ENCODE data around the gene CLTC. TPM values are rescaled to one million over a fixed set of nuclear protein-coding genes. Genes with fewer than 3 reads are reported as not detected.
"Not testable (repeated sequence)": the region's sequence is repeated elsewhere in the genome, so short reads cannot be mapped to it uniquely, and the experiment has no call there.

CLTC gene
- total and polyA plus RNA-seq, 2 of the 8 experiments (the other 6 are each of a cell fraction or from before 2014, with no cell fraction given): 175 to 283 TPM

DNA sequence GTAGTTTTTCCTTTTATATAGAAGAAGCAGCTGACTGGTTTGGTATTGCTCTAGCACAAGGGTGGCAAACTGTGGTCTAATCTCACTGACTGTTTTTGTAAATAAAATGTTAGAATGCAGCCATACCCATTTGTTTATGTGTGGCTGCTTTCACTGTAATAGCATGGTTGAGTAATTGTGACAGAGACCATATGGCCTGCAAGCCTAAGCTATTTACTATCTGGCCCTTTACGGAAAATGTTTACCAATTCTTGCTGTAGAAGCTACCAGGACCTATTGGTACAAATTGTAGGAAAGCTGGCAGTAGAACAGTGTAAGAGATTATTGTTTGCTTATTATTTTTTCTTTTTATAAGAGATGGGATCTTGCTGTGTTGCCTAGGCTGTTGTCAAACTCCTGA lies 35.5 kb upstream of the CLTC start:
- H2AFZ ChIP-seq (ENCODE audit: low read length); H3K27ac ChIP-seq (ENCODE audit: low read depth, low read length); H4K8ac ChIP-seq (ENCODE audit: extremely low read depth, insufficient read depth, low read length); FAIRE-seq; H2BK5ac ChIP-seq (ENCODE audit: low read depth, low read length); H3K14ac ChIP-seq (ENCODE audit: insufficient read length); H3K23ac ChIP-seq (ENCODE audit: insufficient read length); H3K4me2 ChIP-seq (ENCODE audit: insufficient read depth in 1 of 2, low read depth in 2 of 2, low read length in 2 of 2); H4K20me1 ChIP-seq (replicated peaks in 1 of 2; ENCODE audit: control insufficient read depth in 1 of 2, insufficient read depth in 2 of 2, low read length in 2 of 2); H4K91ac ChIP-seq (replicated peaks; ENCODE audit: insufficient read length, low read length); DNase-seq (ENCODE audit: low read depth in 1 of 2, low spot score in 2 of 2); H3K4me3 ChIP-seq (ENCODE audit: extremely low read depth in 1 of 4, insufficient read depth in 2 of 4, low read depth in 3 of 4, low read length in 4 of 4); CTCF ChIA-PET (ENCODE audit: partially characterized antibody); H4K5ac ChIP-seq (ENCODE audit: insufficient read length, low read depth, low read length); POLR2A ChIA-PET (ENCODE audit: partially characterized antibody); H2BK120ac ChIP-seq (replicated peaks; ENCODE audit: low read depth, low read length); H2BK15ac ChIP-seq (ENCODE audit: low read length); H3K36me3 ChIP-seq (ENCODE audit: control insufficient read depth in 2 of 4, insufficient read depth in 4 of 4, low read length in 3 of 4); H3K56ac ChIP-seq (replicated peaks; ENCODE audit: insufficient read length, low read depth, low read length); H3K23me2 ChIP-seq (ENCODE audit: low read depth, low read length); H3K27me3 ChIP-seq (replicated peaks in 1 of 4; ENCODE audit: control insufficient read depth in 3 of 4, extremely low read depth in 1 of 4, insufficient read depth in 3 of 4, low read length in 3 of 4); H2BK20ac ChIP-seq (ENCODE audit: low read length); H3K79me2 ChIP-seq (ENCODE audit: control insufficient read depth in 1 of 2, insufficient read depth in 2 of 2, low read length in 2 of 2); H3K79me1 ChIP-seq (ENCODE audit: low read depth, low read length); H3K4ac ChIP-seq (replicated peaks; ENCODE audit: insufficient read length, low read depth, low read length); H3K9me3 ChIP-seq (ENCODE audit: insufficient read depth in 2 of 2, low read depth in 1 of 2, low read length in 1 of 2); H3K18ac ChIP-seq (ENCODE audit: extremely low read depth, low read length); H2BK12ac ChIP-seq (ENCODE audit: low read depth, low read length); H3K4me1 ChIP-seq (replicated peaks in 1 of 4; ENCODE audit: control insufficient read depth in 3 of 4, insufficient read depth in 4 of 4, low read length in 3 of 4); H2AK5ac ChIP-seq (ENCODE audit: low read depth, low read length); H3K9ac ChIP-seq (replicated peaks in 1 of 4; ENCODE audit: extremely low read depth in 1 of 4, low read depth in 3 of 4, low read length in 3 of 4): not testable (repeated sequence)
- WGBS, 2 experiments (ENCODE audit: extremely low coverage in 1 of 2, insufficient coverage in 1 of 2, insufficient read length in 1 of 2, insufficient replicate concordance in 2 of 2, low coverage in 1 of 2, low lambda C conversion rate in 2 of 2, missing lambda C conversion rate in 1 of 2): no CpG with 5 or more reads among the region's 1 CpG

Data from H1 (cell line).